GM21360 (cell line): ENCODE measurements around the gene AHSP.
"Not testable (repeated sequence)": the region's sequence is repeated elsewhere in the genome, so short reads cannot be mapped to it uniquely, and the experiment has no call there.

Experiments
- ATAC-seq: cut with Tn5 transposase; IDR thresholded peaks from one replicate; pipeline ENCODE4 v1.9.1; 2021; ENCODE audit warnings: mild to moderate bottlenecking, moderate library complexity; ENCODE audit not compliant: unreplicated experiment

The AHSP gene

GRCh38 chr16:31529937-31530312 lies 2.2 kb downstream of the AHSP start:
- ATAC-seq = no peak

GRCh38 chr16:31530405-31530804 lies 2.7 kb downstream of the AHSP start:
- ATAC-seq = no peak

- no peak for ATAC-seq
Measured at GRCh38 chr16:31531096-31531495, 3.4 kb downstream of the AHSP start.

GRCh38 chr16:31532120-31532519 lies 4.4 kb downstream of the AHSP start:
- no peak for ATAC-seq

- no peak for ATAC-seq
Measured at GRCh38 chr16:31532896-31533295, 5.2 kb downstream of the AHSP start.

GRCh38 chr16:31535737-31536136 lies 8.0 kb downstream of the AHSP start:
- ATAC-seq = no peak

- no peak for ATAC-seq
Measured at GRCh38 chr16:31536804-31537361, 9.2 kb downstream of the AHSP start.

GRCh38 chr16:31537362-31538242 lies 9.9 kb downstream of the AHSP start:
- ATAC-seq = no peak

- ATAC-seq = not testable (repeated sequence)
Measured at GRCh38 chr16:31538243-31538598, 10.5 kb downstream of the AHSP start.

GRCh38 chr16:31539762-31540161 lies 12.1 kb downstream of the AHSP start:
- ATAC-seq = not testable (repeated sequence)

- ATAC-seq = no peak
Measured at GRCh38 chr16:31542763-31543162, 15.1 kb downstream of the AHSP start.

- no peak for ATAC-seq
Measured at GRCh38 chr16:31561426-31562233, 33.9 kb downstream of the AHSP start.

- ATAC-seq = no peak
Measured at GRCh38 chr16:31568577-31569359, 41.1 kb downstream of the AHSP start.

GRCh38 chr16:31569360-31569717 lies 41.6 kb downstream of the AHSP start:
- no peak for ATAC-seq

- no peak for ATAC-seq
Measured at GRCh38 chr16:31572821-31573220, 45.1 kb downstream of the AHSP start.

GRCh38 chr16:31574159-31574558 lies 46.5 kb downstream of the AHSP start:
- ATAC-seq = not testable (repeated sequence)

GRCh38 chr16:31577411-31577810 lies 49.7 kb downstream of the AHSP start:
- ATAC-seq = no peak
